Iris pigment epithelial cell (primary cell): ENCODE results near the gene SNRPD1.
"Not testable (repeated sequence)": the region's sequence is repeated elsewhere in the genome, so short reads cannot be mapped to it uniquely, and the experiment has no call there.

Experiments
- DNase-seq: peaks from one replicate; pipeline ENCODE4 v3.0.0-alpha.2; 2011; ENCODE audit warnings: low read depth

SNRPD1 gene

DNA sequence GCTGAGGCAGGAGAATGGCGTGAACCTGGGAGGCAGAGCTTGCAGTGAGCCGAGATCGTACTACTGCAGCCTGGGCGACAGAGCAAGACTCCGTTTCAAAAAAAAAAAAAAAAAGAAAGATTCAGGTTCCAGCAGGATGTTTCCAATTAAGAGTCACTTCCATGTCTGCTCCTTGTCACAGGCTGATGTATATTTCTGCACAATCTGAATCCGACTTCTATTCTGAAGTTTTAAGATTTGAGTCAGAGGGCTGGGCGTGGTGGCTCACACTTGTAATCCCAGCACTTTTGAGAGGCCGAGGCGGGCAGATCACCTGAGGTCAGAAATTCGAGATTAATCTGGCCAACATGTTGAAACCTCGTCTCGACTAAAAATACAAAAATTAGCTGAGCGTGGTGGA, 24.7 kb downstream of the SNRPD1 start:
- no peak for DNase-seq

GRCh38 chr18:21638822-21639221, 26.7 kb downstream of the SNRPD1 start:
- no peak for DNase-seq

- not testable (repeated sequence) for DNase-seq
Observed at GRCh38 chr18:21640375-21640774, 28.3 kb downstream of the SNRPD1 start.

GRCh38 chr18:21650311-21650710, 38.2 kb downstream of the SNRPD1 start:
- no peak for DNase-seq

GRCh38 chr18:21652073-21652472, 40.0 kb downstream of the SNRPD1 start:
- no peak for DNase-seq

GRCh38 chr18:21653361-21653760, 41.2 kb downstream of the SNRPD1 start:
- no peak for DNase-seq

GRCh38 chr18:21656402-21656801, 44.3 kb downstream of the SNRPD1 start:
- DNase-seq, result peak; percentile 76

GRCh38 chr18:21660078-21660477, 48.0 kb downstream of the SNRPD1 start:
- no peak for DNase-seq

DNA sequence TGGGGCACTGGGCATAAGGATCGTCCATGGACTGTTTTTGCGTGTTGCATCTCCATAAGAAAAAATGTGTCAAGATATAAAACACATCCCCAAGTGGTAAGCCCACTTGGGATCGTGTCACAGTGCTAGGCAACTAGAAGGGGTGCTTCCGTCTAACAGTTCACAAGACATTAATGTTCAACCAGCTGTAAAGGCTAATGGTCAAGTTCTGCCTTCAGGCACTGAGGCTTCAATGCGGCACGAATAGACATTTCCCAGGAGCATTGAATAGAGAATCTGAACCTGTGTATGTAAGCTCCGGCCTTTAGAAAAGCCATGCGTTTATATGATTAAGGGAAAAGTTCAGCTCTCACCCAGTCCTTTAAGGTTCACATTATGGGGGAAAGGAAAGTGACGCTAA, 50.5 kb downstream of the SNRPD1 start:
- no peak for DNase-seq

GRCh38 chr18:21663578-21663977, 51.5 kb downstream of the SNRPD1 start:
- DNase-seq, result no peak

- DNase-seq, result no peak
Observed at GRCh38 chr18:21664069-21664468, 52.0 kb downstream of the SNRPD1 start.

DNA sequence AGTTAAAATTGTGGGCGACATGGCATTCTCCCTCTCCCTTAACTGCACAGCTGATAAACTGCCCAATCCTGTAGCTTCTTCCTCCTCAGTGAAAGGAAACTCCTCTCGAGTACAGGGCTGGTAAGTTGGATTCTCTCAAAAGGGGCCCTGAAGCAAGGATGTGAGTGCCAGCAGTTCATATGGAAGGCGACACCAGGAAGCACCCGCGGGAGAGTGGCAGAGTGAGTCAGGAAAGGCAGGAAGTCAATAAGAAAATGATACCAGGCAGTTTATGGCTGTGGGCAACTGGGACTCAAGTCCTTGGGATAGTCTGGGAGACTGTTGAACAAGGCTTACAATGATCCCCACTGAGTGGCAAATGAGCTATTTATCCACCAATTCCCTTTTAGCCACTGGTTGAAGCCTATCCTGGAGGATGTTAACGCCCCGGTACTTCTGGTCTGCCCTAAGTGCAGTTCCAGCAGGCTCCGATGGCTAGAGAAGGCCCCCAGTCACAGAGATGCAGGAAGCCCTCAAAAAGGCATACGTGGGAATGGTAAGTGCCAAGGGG, 57.7 kb downstream of the SNRPD1 start:
- no peak for DNase-seq

DNA sequence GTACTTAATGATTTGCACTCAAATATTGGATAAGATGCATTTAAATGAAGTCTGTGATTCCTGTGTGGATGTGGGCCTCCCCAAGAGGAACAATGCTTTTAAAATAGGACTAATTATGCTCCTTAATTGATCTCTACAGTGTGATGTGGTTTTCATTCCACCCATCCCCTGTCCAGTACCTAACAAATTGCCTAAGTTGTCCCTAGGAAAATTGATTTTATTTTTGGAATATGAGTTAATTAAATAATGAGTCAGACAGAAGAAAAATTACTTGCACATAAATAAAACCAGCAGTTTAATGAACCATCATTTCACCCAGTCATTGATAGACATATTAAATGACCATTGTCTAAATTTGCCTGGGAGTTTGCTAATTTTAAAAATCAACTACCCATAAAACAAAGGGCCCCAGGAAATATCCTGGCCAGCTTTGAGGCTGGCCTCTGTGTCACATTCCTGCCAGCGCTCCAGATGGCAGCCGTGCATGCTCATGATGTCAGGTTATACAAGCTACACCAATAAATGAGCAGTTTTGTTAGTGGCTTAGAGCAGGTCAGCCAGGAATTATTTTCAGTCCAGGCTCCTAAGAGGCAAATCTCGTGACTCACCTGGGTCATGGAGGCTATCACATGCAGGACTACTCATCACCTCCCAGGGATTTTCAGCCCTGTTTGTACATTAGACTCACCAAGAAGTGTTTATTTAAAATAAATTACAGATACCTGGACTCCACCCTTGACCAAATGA, 60.6 kb downstream of the SNRPD1 start:
- DNase-seq, result peak; percentile 67

- not testable (repeated sequence) for DNase-seq
Observed at GRCh38 chr18:21675354-21675753, 63.2 kb downstream of the SNRPD1 start.

DNA sequence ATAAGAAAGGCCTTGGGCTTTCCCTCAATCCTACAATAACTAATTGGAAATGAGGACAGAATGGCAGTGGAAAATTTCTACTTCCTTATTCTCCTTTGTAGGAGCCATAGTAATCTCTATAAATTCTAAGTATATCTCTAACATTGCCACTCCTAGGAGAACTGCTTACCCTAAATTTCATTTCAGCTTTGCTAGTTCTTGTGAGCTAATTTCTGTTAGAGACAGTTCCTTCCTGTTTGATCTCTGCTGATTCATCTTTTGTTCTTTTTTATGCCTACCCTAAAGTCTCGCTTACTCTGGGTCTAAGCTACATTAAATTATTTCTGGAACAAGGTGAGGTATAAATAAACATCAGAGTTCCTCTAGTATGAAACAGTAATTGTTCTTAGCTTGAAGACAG, 66.7 kb downstream of the SNRPD1 start:
- no peak for DNase-seq

DNA sequence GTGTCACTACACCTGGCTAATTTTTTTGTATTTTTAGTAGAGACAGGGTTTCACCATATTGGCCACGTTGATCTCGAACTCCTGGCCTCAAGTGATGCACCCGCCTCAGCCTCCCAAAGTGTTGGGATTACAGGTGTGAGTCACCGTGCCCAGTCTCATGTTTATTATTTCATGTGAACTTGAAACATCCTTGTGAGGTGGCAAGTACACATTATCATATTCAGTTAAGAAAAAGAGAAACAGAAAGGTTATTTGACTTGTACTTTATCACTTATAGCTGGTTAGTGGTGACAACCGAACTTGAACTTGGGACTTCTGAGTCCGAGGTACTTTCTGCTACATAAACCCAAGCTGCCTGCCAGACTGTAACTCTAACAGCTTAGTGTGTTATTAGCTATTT, 68.0 kb downstream of the SNRPD1 start:
- no peak for DNase-seq

GRCh38 chr18:21682371-21683051, 70.4 kb downstream of the SNRPD1 start:
- DNase-seq, result peak; percentile 80
